Stomach smooth muscle (tissue), 2 donors: ENCODE results near the gene PCDHB6.
"Not testable (repeated sequence)": the region's sequence is repeated elsewhere in the genome, so short reads cannot be mapped to it uniquely, and the experiment has no call there.

Experiments used
- H3K27ac ChIP-seq: one replicate; pipeline ENCODE4 v1.7.0; 2013; ENCODE audit warnings: mild to moderate bottlenecking, low read length, inconsistent platforms
- H3K27me3 ChIP-seq, 2 donors: one replicate each; pipeline ENCODE4 v1.7.0; 2013; ENCODE audit warnings: low read length in 2 of 2; ENCODE audit not compliant: insufficient read depth in 2 of 2, control insufficient read depth in 1 of 2
- H3K36me3 ChIP-seq, 2 donors: one replicate each; pipeline ENCODE4 v1.7.0; 2013; ENCODE audit warnings: low read length in 2 of 2; ENCODE audit not compliant: control insufficient read depth in 2 of 2, insufficient read depth in 2 of 2
- H3K4me1 ChIP-seq: one replicate; pipeline ENCODE4 v1.7.0; 2013; ENCODE audit warnings: low read length; ENCODE audit not compliant: control insufficient read depth, insufficient read depth
- H3K4me3 ChIP-seq, 2 donors: one replicate each; pipeline ENCODE4 v1.7.0; 2013; ENCODE audit warnings: low read length in 2 of 2
- H3K9ac ChIP-seq, 2 donors: one replicate each; pipeline ENCODE4 v1.7.0; 2013; ENCODE audit warnings: low read length in 2 of 2, mild to moderate bottlenecking in 1 of 2
- H3K9me3 ChIP-seq, 2 donors: one replicate each; pipeline ENCODE4 v1.7.0; 2013; ENCODE audit warnings: low read length in 2 of 2; ENCODE audit not compliant: control insufficient read depth in 2 of 2
- donor health status: healthy.
- donor health status: Pancreatic carcinoma.

Gene PCDHB6

GRCh38 chr5:141149812-141150211, at the start of gene PCDHB6:
Gene PCDHB6 (plus strand): TSS chr5:141150057. CDS start chr5:141150258, 201 bp downstream.
- peaks cover 12 to 25% of the 10 kb centered on the region in 2 donors for H3K9me3 ChIP-seq

GRCh38 chr5:141100243-141100805, 49.5 kb upstream of the PCDHB6 start, which contains the start of gene PCDHB3:
Gene PCDHB3 (plus strand): TSS chr5:141100473. CDS start chr5:141100650, 177 bp downstream.
- Histone ChIP-seq H3K9ac (no peak within 1 kb of the TSS), H3K4me3 (peak within 1 kb of the TSS; percentile 46 to 55), H3K27ac (no peak within 1 kb of the TSS)

More at GRCh38 chr5:141149812-141150211, at the start of gene PCDHB6:
- Histone ChIP-seq H3K27me3 (peaks cover 4 to 6% of the 10 kb centered on the region in 2 donors), H3K4me3 (peak within 1 kb of the TSS; percentile 44 to 46), H3K27ac (no peak within 1 kb of the TSS), H3K36me3 (no peaks in the 10 kb centered on the region), H3K4me1 (no peaks in the 10 kb centered on the region), H3K9ac (no peak within 1 kb of the TSS)

GRCh38 chr5:141101059-141101458, 48.8 kb upstream of the PCDHB6 start:
- Histone ChIP-seq H3K9me3 (peaks cover 5 to 18% of the 10 kb centered on the region in 2 donors), H3K9ac (no peak overlapping the region), H3K4me3 (peak overlapping the region; percentile 46 to 55), H3K27me3 (no peaks in the 10 kb centered on the region), H3K36me3 (no peaks in the 10 kb centered on the region), H3K27ac (no peak overlapping the region), H3K4me1 (no peaks in the 10 kb centered on the region)

More at GRCh38 chr5:141100243-141100805, 49.5 kb upstream of the PCDHB6 start, which contains the start of gene PCDHB3:
- Histone ChIP-seq H3K36me3 (no peaks in the 10 kb centered on the region), H3K9me3 (peaks cover 8 to 24% of the 10 kb centered on the region in 2 donors), H3K27me3 (no peaks in the 10 kb centered on the region), H3K4me1 (no peaks in the 10 kb centered on the region)

- not testable (repeated sequence) for H3K27me3 ChIP-seq, H3K9ac ChIP-seq, H3K4me3 ChIP-seq, H3K4me1 ChIP-seq, H3K36me3 ChIP-seq, H3K27ac ChIP-seq
- peaks cover 5 to 18% of the 10 kb centered on the region in 2 donors for H3K9me3 ChIP-seq
Measured at GRCh38 chr5:141102070-141102469, 47.8 kb upstream of the PCDHB6 start.

- peaks cover 5 to 18% of the 10 kb centered on the region in 2 donors for H3K9me3 ChIP-seq
- H3K27ac ChIP-seq, H3K27me3 ChIP-seq, H3K36me3 ChIP-seq, H3K4me3 ChIP-seq, H3K9ac ChIP-seq, H3K4me1 ChIP-seq: not testable (repeated sequence)
Measured at GRCh38 chr5:141102471-141102870, 47.4 kb upstream of the PCDHB6 start.

- Histone ChIP-seq H3K9me3 (peaks cover 10 to 23% of the 10 kb centered on the region in 2 donors), H3K36me3 (no peaks in the 10 kb centered on the region), H3K27ac (no peak overlapping the region), H3K4me3 (no peak overlapping the region), H3K9ac (no peak overlapping the region), H3K27me3 (no peaks in the 10 kb centered on the region), H3K4me1 (no peaks in the 10 kb centered on the region)
Measured at GRCh38 chr5:141105350-141105749, 44.5 kb upstream of the PCDHB6 start.

GRCh38 chr5:141119250-141119649, 30.6 kb upstream of the PCDHB6 start:
- H3K9me3 ChIP-seq: peaks cover 0 to 3% of the 10 kb centered on the region in 2 donors

GRCh38 chr5:141121563-141121962, 28.3 kb upstream of the PCDHB6 start, which contains the start of gene PCDHB4:
Gene PCDHB4 (plus strand): TSS chr5:141121818. CDS start chr5:141121999, 181 bp downstream.
- H3K4me3 ChIP-seq: peak within 1 kb of the TSS; percentile 18 to 69
- H3K9ac ChIP-seq: peak within 1 kb of the TSS in 1 of 2 donors; percentile 6
- H3K27me3 ChIP-seq: peaks cover 6% of the 10 kb centered on the region in 2 donors
- H3K9me3 ChIP-seq: peaks cover 0 to 3% of the 10 kb centered on the region in 2 donors
- no peak within 1 kb of the TSS for H3K27ac ChIP-seq
- no peaks in the 10 kb centered on the region for H3K4me1 ChIP-seq
- H3K36me3 ChIP-seq: no peaks in the 10 kb centered on the region

More at GRCh38 chr5:141119250-141119649, 30.6 kb upstream of the PCDHB6 start:
- H3K4me1 ChIP-seq: no peaks in the 10 kb centered on the region
- H3K36me3 ChIP-seq: no peaks in the 10 kb centered on the region
- H3K27ac ChIP-seq: no peak overlapping the region
- H3K4me3 ChIP-seq: no peak overlapping the region
- H3K27me3 ChIP-seq: peaks cover 6% of the 10 kb centered on the region in 2 donors
- H3K9ac ChIP-seq: no peak overlapping the region

- H3K9ac ChIP-seq: no peak overlapping the region
- H3K27ac ChIP-seq: no peak overlapping the region
- H3K4me1 ChIP-seq: no peaks in the 10 kb centered on the region
- H3K27me3 ChIP-seq: peaks cover 6% of the 10 kb centered on the region in 2 donors
- no peaks in the 10 kb centered on the region for H3K36me3 ChIP-seq
- peaks cover 0 to 3% of the 10 kb centered on the region in 2 donors for H3K9me3 ChIP-seq
- peak overlapping the region; percentile 18 to 69 for H3K4me3 ChIP-seq
Measured at GRCh38 chr5:141121985-141122384, 27.9 kb upstream of the PCDHB6 start.

- not testable (repeated sequence) for H3K4me3 ChIP-seq, H3K27me3 ChIP-seq, H3K4me1 ChIP-seq, H3K9ac ChIP-seq, H3K36me3 ChIP-seq, H3K9me3 ChIP-seq, H3K27ac ChIP-seq
Measured at GRCh38 chr5:141123396-141124135, 26.3 kb upstream of the PCDHB6 start.
